Activated CD4-positive, alpha-beta memory T cell treated with anti-CD3 and anti-CD28 coated beads for 36 hours (primary cell): ENCODE measurements around the gene IQSEC1. TPM values are rescaled to one million over a fixed set of nuclear protein-coding genes. Genes with fewer than 3 reads are reported as not detected.

ENCODE experiments used
- CTCF ChIA-PET: fragments of 350-600 bp; sonication (Branson Sonifier 250); formaldehyde crosslinking; loops from one replicate; lab custom pipeline; 2021; ENCODE audit warnings: antibody characterized with exemption, inconsistent platforms; lab: Charles Lee
- POLR2A ChIA-PET: fragments of 350-600 bp; sonication (Branson Sonifier 250); formaldehyde crosslinking; loops from one replicate; lab custom pipeline; 2021; ENCODE audit warnings: antibody characterized with exemption; lab: Charles Lee
- DNase-seq: peaks from one replicate; pipeline ENCODE4 v3.0.0-alpha.2; 2020
- H3K27ac Mint-ChIP-seq: one replicate; pipeline ENCODE4 v1.8.0; 2021; ENCODE audit warnings: mixed read lengths
- H3K27me3 Mint-ChIP-seq: one replicate; pipeline ENCODE4 v1.8.0; 2021; ENCODE audit warnings: mixed read lengths
- H3K36me3 Mint-ChIP-seq: one replicate; pipeline ENCODE4 v1.8.0; 2021; ENCODE audit warnings: mixed read lengths
- H3K4me1 Mint-ChIP-seq: one replicate; pipeline ENCODE4 v1.8.0; 2021; ENCODE audit warnings: low read depth, mixed read lengths
- H3K4me3 Mint-ChIP-seq: one replicate; pipeline ENCODE4 v1.8.0; 2021; ENCODE audit warnings: mild to moderate bottlenecking, mixed read lengths
- H3K9me3 Mint-ChIP-seq: one replicate; pipeline ENCODE4 v1.8.0; 2021; ENCODE audit warnings: mixed read lengths
- intact Hi-C: fragments of 100-400 bp; cut with micrococcal nuclease; formaldehyde crosslinking; loops from one replicate; pipeline ENCODE4 v1.15.1; 2023
- total RNA-seq, 2 experiments: library from RNA; stranded (reverse); gene quantifications; one replicate each; pipeline ENCODE4 v1.2.3, GENCODE V29; 2021

IQSEC1 gene
- total RNA-seq, 2 experiments from 2014 or later = 42.5 to 43.8 TPM

DNA sequence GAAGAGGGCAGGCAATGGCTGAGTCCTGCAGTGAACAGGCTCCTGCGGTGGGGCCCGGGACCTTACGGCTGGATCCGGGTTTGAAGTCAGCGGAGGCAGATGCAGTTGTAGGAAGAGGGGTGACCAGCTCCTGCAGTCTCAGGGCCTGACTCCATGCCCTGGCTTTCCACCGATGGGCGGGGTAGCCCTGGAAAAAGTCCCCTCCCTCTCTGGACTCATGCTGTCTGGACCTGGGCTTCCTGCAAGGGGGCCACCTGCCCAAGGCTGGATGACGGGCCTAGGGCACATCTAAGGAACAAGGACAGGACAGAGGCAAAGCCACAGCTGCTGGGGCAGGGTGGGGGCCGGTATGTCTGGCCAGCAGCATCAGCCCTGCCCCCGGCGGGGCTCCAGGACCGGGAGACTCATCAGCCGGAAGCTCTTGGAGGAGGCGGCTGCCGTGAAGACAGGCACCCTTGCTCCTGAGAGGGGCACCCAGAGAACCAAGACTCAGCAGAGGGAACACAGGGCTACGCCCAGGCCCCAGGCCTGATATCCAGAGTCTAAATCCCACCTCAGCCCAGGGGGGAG, 12.8 kb downstream of the IQSEC1 start:
- intact Hi-C loops = no loop called here
- ChIA-PET POLR2A (no interaction called here), CTCF (no interaction called here)
- DNase-seq = no peak
- Mint-ChIP-seq H3K4me1 (no peaks in the 10 kb centered on the region), H3K27me3 (no peaks in the 10 kb centered on the region), H3K36me3 (no peaks in the 10 kb centered on the region), H3K27ac (no peak overlapping the region), H3K4me3 (no peak overlapping the region), H3K9me3 (no peaks in the 10 kb centered on the region)

DNA sequence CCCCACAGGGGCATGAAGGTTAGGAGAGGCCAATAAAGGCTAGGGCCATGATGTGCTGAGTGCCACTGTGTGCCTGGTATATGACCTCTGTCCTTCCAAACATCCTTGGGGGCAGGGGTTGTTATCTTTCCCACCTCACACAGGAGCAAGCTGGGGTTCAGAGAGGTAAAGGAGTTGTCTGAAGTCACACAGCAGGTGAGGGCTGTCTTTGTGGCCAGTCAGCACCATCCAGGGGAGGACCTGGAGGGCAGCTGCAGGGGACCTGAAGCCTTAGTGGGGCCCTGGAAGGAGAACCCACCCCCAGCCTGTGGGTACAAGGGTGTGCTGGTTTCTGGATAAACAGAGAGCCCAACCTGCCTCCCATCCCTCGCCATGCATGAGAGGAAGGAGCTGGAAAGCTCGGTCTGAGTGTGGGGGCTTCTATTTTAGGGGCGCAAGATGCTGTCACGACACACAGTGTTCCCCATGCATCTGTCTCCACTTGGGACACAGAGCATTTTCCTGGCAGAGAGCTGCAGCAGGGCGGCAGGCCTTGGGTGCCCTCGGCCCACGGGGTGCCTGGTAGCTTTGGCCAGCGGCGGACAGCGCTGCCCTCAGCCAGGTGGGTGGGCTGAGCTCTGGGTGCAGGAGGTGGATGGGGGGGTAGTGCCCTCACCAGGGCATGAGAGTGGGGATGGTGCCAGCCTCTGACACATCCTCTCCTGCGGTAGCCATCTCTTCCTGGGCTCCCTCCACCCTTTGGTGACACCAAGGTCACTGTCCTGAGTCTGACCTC, 14.7 kb downstream of the IQSEC1 start:
- no peaks in the 10 kb centered on the region for H3K4me1 Mint-ChIP-seq
- H3K9me3 Mint-ChIP-seq = no peaks in the 10 kb centered on the region
- no peaks in the 10 kb centered on the region for H3K36me3 Mint-ChIP-seq
- POLR2A ChIA-PET = no interaction called here
- intact Hi-C loops = no loop called here
- CTCF ChIA-PET = no interaction called here
- H3K27ac Mint-ChIP-seq = no peak overlapping the region
- no peak overlapping the region for H3K4me3 Mint-ChIP-seq
- peaks cover 2% of the 10 kb centered on the region for H3K27me3 Mint-ChIP-seq
- DNase-seq = no peak

DNA sequence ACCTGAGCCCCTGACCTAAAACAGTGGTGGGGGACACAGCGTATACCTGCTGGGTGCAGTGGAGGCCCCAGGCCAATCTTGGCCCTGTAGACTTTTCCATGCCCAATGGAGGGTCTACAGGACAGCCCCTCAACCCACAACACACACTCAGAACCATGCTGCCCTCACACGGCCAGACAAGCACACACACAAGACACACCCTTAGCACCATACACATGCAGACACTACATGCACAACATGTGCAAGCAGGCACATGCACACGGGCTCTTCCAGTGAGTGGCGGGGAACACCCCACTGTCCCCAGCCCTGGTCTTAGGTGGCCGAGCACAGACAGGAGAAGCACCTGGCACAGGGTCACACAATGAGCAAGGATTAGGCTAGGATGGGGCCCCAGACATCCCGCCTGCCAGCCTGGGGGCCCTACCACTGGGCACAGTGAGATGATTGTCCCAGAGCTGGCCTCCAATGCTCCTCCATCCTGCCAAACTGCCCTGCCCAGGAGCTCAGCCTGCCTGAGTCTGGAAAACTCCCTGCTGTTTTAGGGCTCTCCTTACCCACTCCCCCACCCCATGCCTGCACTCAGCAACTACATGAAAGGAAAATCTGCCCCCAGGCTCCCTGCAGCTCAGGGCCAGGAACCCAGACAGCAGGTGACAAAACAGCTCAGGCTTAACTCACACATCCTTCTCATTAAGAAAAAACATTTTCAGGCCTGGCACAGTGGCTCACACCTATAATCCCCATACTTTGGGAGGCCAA, 15.8 kb downstream of the IQSEC1 start:
- POLR2A ChIA-PET = no interaction called here
- Mint-ChIP-seq H3K9me3 (no peaks in the 10 kb centered on the region), H3K36me3 (no peaks in the 10 kb centered on the region), H3K4me1 (no peaks in the 10 kb centered on the region), H3K4me3 (no peak overlapping the region), H3K27ac (no peak overlapping the region), H3K27me3 (peaks cover 4% of the 10 kb centered on the region)
- intact Hi-C loops = no loop called here
- CTCF ChIA-PET = interaction anchor here (2.2 kb wide), 1 partner anchor 35 kb away, joined by 5 read pairs; no protein-coding TSS in a partner anchor
- no peak for DNase-seq

DNA sequence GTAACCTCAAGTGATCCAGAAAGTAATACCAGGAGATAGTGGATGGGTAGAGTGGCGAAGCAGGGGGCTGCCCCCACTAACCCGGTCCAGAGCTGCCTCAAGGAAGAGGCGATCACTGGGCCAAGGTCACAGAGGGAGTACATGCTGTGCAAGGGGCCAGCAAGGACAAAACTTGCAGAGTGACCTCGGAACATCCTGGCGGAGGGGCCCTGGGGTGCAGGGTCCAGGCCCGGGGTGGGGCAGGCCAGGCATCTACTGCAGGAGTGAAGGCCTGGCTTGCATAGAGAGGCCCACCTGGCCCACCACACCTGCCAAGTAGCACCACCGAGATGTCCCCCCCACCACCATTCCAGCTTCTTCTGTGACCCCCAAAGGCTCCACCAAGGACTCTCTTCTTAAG, 17.6 kb downstream of the IQSEC1 start:
- intact Hi-C loops = no loop called here
- no peak overlapping the region for H3K27ac Mint-ChIP-seq
- no peaks in the 10 kb centered on the region for H3K4me1 Mint-ChIP-seq
- H3K27me3 Mint-ChIP-seq = peaks cover 4% of the 10 kb centered on the region
- ChIA-PET CTCF (interaction anchor here (2.2 kb wide), 1 partner anchor 37 kb away, joined by 5 read pairs; no protein-coding TSS in a partner anchor), POLR2A (no interaction called here)
- no peak for DNase-seq
- no peaks in the 10 kb centered on the region for H3K9me3 Mint-ChIP-seq
- no peak overlapping the region for H3K4me3 Mint-ChIP-seq
- no peaks in the 10 kb centered on the region for H3K36me3 Mint-ChIP-seq

DNA sequence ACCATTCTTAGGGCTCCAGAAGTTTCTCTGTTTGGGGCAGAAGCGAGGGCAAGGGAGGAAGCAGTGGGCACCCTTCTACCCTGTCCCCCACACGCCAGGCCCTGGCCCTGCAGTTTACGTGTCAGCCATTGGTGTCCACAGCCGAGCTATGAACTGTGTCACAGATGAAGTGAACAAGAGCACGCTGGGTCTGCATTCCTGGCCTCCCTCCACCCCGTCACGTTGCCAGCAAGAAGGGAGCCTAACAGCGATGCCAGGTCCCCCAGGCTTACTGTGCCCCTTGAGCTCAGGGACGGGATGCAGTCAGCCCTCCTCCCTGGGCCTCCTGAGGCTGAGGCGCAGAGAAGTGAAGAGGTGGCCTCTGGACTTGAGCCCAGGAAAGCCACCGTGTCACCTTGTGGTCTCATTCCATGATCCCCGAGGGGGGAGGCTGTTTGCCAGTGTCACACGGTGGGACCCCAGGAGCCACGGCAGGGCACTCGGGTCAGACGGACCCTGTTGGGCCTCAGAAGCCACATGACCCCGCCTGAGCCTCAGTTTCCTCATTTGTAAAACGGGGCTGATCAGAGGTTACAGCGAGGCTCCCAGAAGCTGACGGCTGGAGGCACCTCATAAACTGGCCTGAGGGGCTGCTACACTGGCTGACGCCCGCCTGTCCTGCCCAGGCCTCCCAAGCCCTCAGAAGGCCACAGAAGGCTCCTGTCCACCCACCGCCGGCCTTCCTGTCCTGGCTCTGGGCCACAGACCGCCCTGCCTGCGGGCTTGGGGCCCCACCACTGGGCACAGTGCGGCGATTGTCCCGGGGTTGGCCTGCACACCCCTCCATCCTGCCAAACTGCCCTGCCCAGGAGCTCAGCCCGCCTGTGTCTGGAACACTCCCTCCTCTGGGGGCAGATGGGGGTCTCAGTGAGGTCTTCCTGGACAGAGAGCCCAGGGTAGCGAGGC, 18.6 kb downstream of the IQSEC1 start:
- no peaks in the 10 kb centered on the region for H3K9me3 Mint-ChIP-seq
- ChIA-PET CTCF (no interaction called here), POLR2A (no interaction called here)
- no peaks in the 10 kb centered on the region for H3K36me3 Mint-ChIP-seq
- no peak overlapping the region for H3K27ac Mint-ChIP-seq
- H3K4me1 Mint-ChIP-seq = no peaks in the 10 kb centered on the region
- peaks cover 4% of the 10 kb centered on the region for H3K27me3 Mint-ChIP-seq
- intact Hi-C loops = no loop called here
- H3K4me3 Mint-ChIP-seq = no peak overlapping the region
- DNase-seq = no peak

DNA sequence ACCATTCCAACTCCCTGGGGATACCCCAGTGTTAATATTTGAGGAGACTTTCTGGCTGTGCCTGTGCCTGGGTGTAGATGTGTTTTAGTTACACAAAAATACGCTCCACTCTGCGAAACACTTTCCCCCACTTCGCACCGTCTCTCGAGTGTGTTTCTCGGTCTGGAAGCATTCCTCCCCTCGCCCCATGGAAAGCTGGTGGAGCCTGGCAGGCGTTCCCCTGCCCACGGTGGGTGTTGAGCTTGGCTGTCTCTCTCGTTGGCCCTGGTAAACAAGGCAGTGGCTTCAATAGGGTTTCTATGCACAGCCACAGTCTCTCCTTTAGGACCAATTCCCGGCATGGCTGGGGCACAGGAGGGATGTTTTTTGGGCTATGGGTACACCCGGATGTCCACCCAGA, 19.3 kb downstream of the IQSEC1 start:
- Mint-ChIP-seq H3K27me3 (peaks cover 4% of the 10 kb centered on the region), H3K4me3 (no peak overlapping the region), H3K4me1 (no peaks in the 10 kb centered on the region), H3K36me3 (no peaks in the 10 kb centered on the region), H3K27ac (no peak overlapping the region), H3K9me3 (no peaks in the 10 kb centered on the region)
- DNase-seq = no peak
- CTCF ChIA-PET = no interaction called here
- POLR2A ChIA-PET = no interaction called here
- intact Hi-C loops = no loop called here

DNA sequence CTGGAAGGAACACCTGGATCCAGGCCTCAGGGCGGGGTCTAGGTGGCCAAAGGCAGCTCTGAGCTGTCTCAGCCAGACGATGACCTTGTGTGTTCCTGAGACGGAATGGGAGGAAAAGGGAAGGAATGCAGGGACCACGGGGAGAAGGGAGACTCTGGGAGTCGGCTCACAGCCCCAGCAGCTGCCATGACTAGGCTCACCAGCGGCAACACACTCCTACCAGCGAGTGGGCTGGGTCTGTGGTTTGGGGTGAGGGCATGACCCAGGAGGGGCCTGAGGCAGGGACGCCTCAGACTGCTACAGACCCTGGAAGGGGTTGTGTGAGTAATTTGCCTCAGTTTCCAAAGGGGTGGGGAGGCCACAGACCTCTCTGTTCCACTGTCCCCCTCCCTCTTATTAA, 19.8 kb downstream of the IQSEC1 start:
- H3K4me3 Mint-ChIP-seq = no peak overlapping the region
- DNase-seq = no peak
- no peaks in the 10 kb centered on the region for H3K36me3 Mint-ChIP-seq
- POLR2A ChIA-PET = no interaction called here
- CTCF ChIA-PET = no interaction called here
- intact Hi-C loops = no loop called here
- H3K4me1 Mint-ChIP-seq = no peaks in the 10 kb centered on the region
- no peaks in the 10 kb centered on the region for H3K9me3 Mint-ChIP-seq
- H3K27ac Mint-ChIP-seq = no peak overlapping the region
- H3K27me3 Mint-ChIP-seq = peaks cover 4% of the 10 kb centered on the region

DNA sequence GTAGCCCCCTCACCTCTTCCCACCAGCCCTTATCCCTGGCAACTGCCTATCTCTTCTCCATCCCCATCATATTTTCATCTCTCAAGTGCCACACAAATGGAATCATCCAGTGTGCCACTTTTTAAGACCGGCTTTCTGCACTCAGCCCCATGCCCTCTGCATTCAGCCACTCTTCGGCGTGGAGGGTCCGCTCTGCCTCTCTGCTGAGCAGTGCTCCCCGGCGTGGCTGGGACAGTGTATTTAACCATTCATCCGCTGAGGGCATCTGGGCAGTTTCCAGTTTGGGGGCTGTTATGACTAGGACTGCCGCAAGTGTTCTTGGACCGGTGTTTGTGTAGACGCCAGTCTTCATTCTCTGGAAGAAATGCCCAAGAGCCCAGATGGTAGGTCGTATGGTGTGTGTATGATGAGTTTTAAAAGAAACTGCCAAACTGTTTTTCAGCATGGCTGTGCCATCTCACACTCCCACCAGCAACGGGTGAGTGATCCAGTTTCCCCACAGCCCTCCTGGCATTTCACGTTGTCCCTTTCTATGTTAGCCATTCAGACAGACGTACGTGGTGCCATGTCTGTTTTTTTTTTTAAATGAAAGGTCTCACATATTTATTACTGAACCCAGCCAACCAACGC, 20.9 kb downstream of the IQSEC1 start:
- Mint-ChIP-seq H3K4me3 (no peak overlapping the region), H3K36me3 (no peaks in the 10 kb centered on the region), H3K4me1 (no peaks in the 10 kb centered on the region), H3K27me3 (peaks cover 4% of the 10 kb centered on the region), H3K9me3 (no peaks in the 10 kb centered on the region), H3K27ac (no peak overlapping the region)
- ChIA-PET POLR2A (no interaction called here), CTCF (no interaction called here)
- no peak for DNase-seq
- intact Hi-C loops = no loop called here

DNA sequence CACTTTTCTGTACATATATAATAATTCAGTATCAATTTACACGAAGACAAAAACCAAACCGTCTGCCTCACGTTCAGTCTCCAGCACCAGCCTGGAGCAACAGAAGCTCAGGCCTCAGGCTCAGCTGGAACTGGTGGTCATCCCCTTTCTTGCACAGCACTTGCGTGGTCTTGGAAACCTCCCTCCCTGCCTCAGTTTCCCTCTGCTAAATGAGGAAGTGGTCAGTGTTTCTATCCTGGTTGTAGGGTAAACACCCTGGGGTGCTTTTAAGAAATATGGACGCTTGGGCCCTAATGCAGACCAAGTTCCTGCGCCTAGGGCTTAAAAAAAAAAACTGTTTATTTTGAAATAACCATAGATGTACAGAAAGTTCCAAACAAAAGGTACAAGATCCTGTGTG, 21.6 kb downstream of the IQSEC1 start:
- Mint-ChIP-seq H3K36me3 (no peaks in the 10 kb centered on the region), H3K9me3 (no peaks in the 10 kb centered on the region), H3K27ac (no peak overlapping the region), H3K27me3 (peaks cover 4% of the 10 kb centered on the region), H3K4me3 (no peak overlapping the region), H3K4me1 (peaks cover 3% of the 10 kb centered on the region)
- ChIA-PET CTCF (no interaction called here), POLR2A (no interaction called here)
- intact Hi-C loops = no loop called here
- no peak for DNase-seq

DNA sequence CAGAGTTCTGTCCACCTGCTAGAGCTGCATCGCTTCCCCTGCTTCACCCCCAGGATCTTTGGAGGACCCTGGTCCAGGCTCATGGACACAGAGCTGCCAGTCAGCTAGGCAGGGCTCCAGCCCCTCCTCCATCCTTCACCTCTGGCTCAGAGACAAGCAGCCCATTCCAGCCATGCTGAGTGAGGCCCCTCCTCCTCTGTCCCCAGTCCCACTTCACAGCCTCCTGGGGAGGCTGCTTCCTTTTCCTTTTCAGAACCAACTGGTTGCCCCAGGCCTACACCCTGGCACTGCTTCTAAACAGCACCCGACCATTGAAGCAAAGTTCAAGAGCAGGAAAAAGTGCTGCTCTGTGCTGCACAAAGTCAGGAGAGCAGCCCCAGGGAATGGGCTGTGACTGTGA, 22.2 kb downstream of the IQSEC1 start:
- intact Hi-C loops = no loop called here
- no peaks in the 10 kb centered on the region for H3K36me3 Mint-ChIP-seq
- DNase-seq = no peak
- peaks cover 4% of the 10 kb centered on the region for H3K27me3 Mint-ChIP-seq
- no peak overlapping the region for H3K27ac Mint-ChIP-seq
- H3K9me3 Mint-ChIP-seq = no peaks in the 10 kb centered on the region
- ChIA-PET POLR2A (no interaction called here), CTCF (no interaction called here)
- no peak overlapping the region for H3K4me3 Mint-ChIP-seq
- H3K4me1 Mint-ChIP-seq = peaks cover 8% of the 10 kb centered on the region

DNA sequence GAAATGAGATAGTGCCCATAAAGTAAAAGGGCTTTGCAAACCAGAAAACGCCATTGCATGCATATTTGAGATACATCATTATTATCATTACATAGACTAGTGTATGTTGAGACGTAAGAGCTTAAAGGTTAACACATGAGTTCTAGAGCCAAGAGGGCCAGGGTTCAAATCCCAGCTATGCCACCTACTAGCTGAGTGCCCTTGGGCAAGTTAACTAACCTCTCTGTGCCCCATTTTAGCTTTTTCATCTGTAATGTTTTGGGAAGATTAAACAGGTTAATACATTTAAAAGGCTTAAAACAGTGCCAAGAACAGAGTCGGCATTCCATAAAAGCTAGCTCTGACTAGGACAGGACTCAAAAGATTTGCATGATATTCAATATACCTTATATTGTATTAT, 22.8 kb downstream of the IQSEC1 start:
- H3K36me3 Mint-ChIP-seq = no peaks in the 10 kb centered on the region
- no peaks in the 10 kb centered on the region for H3K9me3 Mint-ChIP-seq
- H3K27ac Mint-ChIP-seq = no peak overlapping the region
- ChIA-PET POLR2A (interaction anchor here (0.6 kb wide), 1 partner anchor 11 kb away, joined by 3 read pairs; no protein-coding TSS in a partner anchor), CTCF (no interaction called here)
- peaks cover 4% of the 10 kb centered on the region for H3K27me3 Mint-ChIP-seq
- no peak overlapping the region for H3K4me3 Mint-ChIP-seq
- peaks cover 11% of the 10 kb centered on the region for H3K4me1 Mint-ChIP-seq
- intact Hi-C loops = no loop called here
- no peak for DNase-seq
